ENCODE measurements around the gene MACIR.

The MACIR gene

DNA sequence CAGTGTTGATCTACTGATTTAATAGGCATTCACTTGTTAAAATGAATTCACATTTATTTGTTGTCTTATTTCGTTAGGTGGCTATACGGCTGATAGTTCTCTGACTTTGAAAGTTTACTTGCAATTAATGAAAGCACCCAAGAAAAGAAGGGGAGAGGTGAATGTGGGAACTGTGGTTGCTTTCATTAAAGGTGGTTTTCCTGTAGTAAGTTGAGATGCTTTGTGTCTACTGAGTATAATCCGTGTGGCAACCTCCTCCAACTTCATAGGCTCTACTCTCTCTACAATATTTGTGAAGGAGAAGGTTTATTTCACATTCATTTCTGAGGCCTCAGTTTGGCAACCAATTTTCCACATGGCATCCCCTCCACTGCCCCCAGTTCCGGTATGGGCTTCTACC is 12.8 kb upstream of the MACIR start:
- no peak for DNase-seq (ENCODE audit: low spot score)

DNA sequence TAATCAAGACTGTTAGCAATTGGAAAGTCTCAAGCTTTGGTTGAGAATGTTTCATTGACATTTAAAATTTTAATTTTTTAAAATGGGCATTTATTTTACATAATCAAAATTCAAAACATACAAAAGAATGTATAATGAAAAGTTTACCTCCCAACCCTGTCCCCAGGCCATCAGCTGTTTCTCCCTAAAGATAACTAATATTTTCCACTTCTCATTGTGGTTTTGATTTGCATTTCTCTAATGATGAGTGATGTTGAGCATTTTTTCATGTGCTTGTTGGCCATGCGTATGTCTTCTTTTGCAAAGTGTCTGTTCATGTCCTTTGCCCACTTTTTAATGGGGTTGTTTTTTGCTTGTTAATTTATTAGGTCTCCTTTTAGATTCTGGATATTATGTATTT is 11.4 kb upstream of the MACIR start:
- DNase-seq (ENCODE audit: low spot score): no peak

DNA sequence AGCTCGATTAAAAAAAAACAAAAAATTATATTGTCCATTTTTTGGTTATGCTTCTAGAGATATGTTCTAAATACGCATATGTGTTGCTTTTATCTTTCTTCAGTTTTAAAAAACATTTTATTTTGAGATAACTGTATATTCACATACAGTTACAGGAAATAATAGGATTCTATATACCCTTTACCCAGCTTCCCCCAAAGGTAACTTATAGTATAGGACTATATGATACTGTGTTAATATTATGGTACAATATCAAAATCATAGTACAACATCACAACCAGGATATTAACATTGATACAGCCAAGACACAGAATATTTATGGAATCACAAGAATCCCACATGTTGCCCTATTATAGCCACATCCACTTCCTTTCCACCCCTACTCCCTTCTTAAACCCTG is 9.5 kb upstream of the MACIR start:
- no peak for DNase-seq (ENCODE audit: low spot score)

- DNase-seq (ENCODE audit: low spot score): no peak
Observed at GRCh38 chr5:103254921-103255320, 3.6 kb upstream of the MACIR start.

- no peak for DNase-seq (ENCODE audit: low spot score)
Observed at GRCh38 chr5:103255691-103256090, 2.9 kb upstream of the MACIR start.

DNA sequence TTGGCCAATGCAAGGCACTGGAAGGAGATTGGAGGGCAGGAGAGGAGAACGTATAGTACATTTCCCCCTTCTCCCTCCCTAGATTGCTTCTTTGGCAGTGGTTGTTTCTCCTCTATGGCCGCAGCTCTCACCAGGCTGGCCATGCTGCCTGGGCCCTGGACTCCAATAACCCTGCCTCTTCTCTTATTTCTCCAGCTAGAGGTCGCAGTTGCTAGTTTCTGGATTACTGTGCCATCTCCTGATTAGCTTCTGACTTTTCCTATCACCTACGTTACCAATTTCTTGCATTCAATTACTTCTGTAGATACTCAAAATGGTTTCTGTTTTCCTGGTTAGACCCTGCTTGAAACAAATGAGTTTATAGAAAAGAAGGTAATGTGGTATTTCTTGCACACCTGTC is 2.4 kb upstream of the MACIR start:
- no peak for DNase-seq (ENCODE audit: low spot score)

DNA sequence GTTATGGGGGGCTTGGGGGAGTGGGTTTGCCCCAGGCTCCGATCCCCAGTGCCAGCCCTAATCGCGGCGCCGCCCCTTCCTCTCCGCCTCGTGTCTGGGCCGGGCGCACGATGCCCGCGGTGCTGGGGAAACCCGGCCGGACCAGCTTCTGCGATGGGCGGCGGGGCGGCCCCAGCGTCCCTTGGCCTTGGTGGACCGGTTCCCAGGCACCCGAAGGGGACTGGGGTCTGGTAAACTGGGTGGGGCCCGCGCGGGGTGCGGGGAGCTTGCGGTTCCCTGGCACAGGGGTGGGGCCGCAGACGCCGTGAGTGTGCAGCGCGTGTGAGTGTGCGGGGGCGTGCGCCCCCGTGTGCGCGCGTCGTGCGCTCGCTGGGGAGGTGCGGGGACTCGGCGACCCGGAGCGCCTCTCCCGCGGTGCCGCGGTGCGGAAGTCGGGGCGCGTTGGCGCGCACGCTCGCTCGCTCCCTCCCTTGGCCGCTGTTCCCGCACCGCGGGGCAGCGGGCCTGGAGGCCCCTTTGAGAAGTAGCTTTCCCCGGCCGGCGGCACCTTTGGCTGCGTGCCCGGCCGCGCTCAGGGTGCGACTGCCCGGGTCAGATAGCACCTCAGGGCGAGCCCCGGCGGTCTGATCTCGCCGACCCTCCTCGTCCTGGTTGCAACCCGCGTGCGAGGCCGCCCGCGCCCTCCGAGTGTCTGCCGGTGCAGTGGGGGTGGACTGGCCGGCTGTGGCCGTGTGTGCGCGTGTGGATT is 568 bp downstream of the MACIR start:
- DNase-seq (ENCODE audit: low spot score): peak; percentile 73

- peak; percentile 75 for DNase-seq (ENCODE audit: low spot score)
Observed at GRCh38 chr5:103259705-103260355, 1.3 kb downstream of the MACIR start.

GRCh38 chr5:103260951-103261350 is 2.4 kb downstream of the MACIR start:
- DNase-seq (ENCODE audit: low spot score): no peak

GRCh38 chr5:103262422-103262871 is 3.9 kb downstream of the MACIR start:
- DNase-seq (ENCODE audit: low spot score): no peak

DNA sequence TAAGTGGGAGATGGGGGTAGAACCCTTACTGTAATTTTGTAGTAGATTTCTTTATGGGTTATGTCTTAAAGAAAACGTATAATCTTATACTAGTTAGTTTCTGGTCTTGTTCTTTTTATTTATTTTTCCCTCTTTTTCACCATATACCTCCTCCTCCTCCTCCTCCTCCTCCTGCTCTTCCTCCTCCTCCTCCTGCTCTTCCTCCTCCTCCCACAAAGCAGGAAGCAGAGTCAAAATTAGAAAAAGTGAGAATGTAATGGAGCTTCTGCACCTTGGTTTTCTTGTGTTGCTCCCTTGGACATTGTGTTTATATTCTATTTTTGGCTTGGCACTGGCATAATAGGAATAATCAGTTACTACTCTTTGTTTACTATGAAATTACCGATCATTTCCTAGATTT is 4.5 kb downstream of the MACIR start:
- no peak for DNase-seq (ENCODE audit: low spot score)

GRCh38 chr5:103264508-103264907 is 5.9 kb downstream of the MACIR start:
- no peak for DNase-seq (ENCODE audit: low spot score)

GRCh38 chr5:103270581-103270980 is 12.0 kb downstream of the MACIR start:
- DNase-seq (ENCODE audit: low spot score): no peak

DNA sequence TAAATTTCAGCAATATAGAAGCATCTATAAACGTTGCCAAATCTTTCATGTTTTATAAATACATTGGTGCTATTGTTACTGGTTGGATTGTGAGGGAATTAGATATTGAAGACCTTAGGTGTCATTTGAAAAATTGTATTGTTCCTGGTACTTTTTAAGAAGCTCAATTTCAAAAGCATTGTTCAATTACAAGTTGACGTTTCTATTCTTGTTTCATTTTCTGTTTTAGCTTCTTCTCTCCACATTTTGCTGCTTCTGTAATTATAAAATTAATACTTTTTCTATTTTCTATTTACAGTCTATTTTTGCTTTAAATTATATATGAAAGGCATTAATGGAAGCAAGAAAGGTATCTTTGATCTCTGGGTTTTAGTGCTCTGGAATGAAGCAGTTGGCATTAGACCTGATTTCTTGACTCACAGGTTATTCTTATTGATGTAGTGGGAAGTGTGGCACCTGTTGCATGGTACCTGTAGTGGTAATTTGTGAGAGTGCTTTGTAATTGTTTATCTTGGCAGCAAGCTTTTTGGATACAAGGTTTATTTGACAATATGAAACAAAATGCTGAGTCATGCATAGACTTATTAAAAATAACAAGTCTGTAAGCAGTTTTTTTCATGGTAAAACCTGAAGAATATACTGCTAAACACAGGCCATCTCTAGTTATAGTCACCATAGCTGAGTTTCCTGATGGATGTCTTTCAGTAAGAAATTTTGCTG is 13.2 kb downstream of the MACIR start:
- no peak for DNase-seq (ENCODE audit: low spot score)

GRCh38 chr5:103272377-103272776 is 13.8 kb downstream of the MACIR start:
- DNase-seq (ENCODE audit: low spot score): no peak

DNA sequence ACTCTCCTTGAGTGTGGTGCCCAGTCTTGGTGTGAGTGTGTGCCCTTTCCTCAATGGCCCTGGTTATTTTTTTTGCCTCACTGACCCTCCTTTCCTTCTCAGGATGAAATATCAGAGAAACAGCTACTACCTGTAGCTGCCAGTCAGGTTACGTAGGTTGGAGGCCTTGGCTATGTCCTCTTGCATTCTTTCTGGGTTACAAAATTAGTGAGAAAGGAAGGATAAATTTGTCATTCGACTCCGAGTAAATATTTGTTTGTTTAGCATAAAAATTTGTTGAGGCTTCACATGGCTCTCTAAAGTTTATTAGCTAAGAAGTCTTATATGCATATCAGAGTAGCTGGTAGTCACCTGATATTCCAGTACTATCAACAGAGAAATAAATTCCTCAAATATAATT is 15.4 kb downstream of the MACIR start:
- no peak for DNase-seq (ENCODE audit: low spot score)

DNA sequence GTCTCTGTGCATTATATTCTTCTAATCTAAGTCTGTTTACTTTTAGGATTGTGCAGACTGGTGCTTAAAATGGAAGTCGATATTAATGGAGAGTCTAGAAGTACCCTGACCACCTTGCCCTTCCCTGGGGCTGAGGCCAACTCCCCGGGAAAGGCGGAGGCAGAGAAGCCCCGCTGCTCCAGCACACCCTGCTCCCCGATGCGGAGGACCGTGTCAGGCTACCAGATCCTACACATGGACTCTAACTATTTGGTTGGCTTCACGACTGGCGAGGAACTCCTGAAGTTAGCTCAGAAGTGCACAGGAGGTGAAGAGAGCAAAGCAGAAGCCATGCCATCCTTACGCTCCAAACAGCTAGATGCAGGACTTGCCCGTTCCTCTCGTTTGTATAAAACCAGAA is 17.3 kb downstream of the MACIR start:
- DNase-seq (ENCODE audit: low spot score): no peak

DNA sequence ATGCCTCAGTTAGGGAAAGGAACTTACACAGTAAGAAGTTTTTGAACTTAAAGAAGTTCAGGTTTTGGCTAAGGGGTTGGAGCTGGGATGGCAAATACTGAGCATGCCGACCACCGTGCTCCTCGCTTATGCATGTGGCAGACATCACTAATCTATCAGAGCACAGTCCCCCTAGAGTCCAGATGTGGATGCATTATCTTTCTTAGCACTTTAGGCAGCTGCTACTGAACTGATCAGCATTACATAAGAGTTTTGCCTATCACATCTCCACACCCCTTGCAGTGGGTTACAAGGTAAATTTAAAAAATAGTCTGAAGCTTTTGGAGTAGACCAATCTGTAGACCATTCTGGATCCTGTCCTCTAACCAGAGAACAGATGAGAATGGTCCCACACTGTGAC is 22.4 kb downstream of the MACIR start:
- no peak for DNase-seq (ENCODE audit: low spot score)

DNA sequence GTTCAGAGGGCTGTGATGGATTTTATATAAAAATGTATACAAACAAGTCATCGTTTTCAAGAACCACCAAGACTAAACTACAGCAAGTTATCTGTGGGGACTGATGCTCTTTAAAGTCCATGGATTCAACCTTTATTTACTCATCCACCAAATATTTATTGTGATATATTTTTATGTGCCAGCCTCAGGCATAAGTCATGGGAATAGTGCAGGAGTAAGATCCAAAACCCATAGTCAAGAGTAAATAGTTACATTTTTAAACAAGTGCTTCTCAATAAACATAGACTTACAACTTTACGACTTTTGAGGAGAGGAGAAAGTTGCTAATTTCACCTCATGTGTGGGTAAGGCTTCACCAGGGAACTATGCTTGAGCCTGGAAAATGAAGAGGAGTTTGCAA is 24.6 kb downstream of the MACIR start:
- DNase-seq (ENCODE audit: low spot score): no peak

DNA sequence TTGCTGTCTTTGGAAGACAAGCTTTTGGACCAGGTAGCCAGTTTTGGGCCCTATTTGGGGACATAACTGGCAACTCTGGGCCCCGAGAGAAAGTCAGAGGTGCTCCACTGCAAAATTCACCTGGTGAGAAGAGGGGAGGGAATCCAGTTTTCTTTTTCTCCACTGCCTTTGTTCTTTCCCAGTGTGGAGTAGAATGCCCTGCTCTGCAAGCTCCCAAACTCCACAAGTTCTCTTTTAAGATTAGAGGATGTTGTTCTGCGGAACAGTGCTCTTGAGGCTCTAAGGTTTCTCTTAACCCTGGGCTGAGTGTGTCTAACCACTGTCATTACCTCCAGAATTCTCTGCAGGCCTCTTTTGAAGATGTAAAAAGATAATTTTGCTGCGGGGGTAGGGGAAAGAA is 25.3 kb downstream of the MACIR start:
- no peak for DNase-seq (ENCODE audit: low spot score)

DNA sequence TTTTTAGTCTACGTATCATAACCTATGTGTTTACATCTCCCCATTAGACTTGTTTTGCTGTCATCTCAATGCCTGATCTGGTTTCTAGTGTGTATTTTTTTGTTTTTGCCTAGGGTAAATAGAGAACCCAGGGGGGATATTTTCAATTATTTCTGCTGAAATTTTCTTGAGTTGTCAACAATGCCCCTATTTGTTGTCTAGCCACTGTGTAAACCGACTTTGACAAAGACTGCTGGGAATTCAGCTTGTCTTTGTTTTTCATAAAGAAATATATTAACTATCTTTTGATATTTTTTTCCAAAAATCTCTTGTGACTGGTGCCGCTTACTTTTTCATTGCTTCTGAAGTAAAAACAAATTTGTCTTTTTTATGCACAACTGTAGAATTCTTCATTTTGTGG is 28.1 kb downstream of the MACIR start:
- no peak for DNase-seq (ENCODE audit: low spot score)

- DNase-seq (ENCODE audit: low spot score): no peak
Observed at GRCh38 chr5:103289024-103289423, 30.5 kb downstream of the MACIR start.

GRCh38 chr5:103290846-103291245 is 32.3 kb downstream of the MACIR start:
- DNase-seq (ENCODE audit: low spot score): no peak

Data from SW480 (cell line).